DMS53 treated with DMSO at 0.1 percent for 48 hours (cell line): ENCODE data around the gene LRRC45.

ENCODE experiments used
- DNase-seq: peaks from one replicate; lab custom pipeline; 2025; ENCODE audit not compliant: unreplicated experiment; lab: John Stamatoyannopoulos, UW

LRRC45 gene

GRCh38 chr17:82080048-82080788 lies 57.1 kb downstream of the LRRC45 start:
- no peak for DNase-seq
